ENCODE measurements around the gene TSSK2.

TSSK2 gene

GRCh38 chr22:19138217-19139000 lies 7.3 kb downstream of the TSSK2 start:
- H3K27me3 ChIP-seq (ENCODE audit: control insufficient read depth, insufficient read depth, low read length), result no peaks in the 10 kb centered on the region
- no peak for TF ChIP-seq CTCF (IDR thresholded peaks at IDR 0.05)
- H3K4me3 ChIP-seq (ENCODE audit: low read depth, low read length), result no peak overlapping the region
- peaks cover 2% of the 10 kb centered on the region for H3K79me2 ChIP-seq
- no peak overlapping the region for H3K9ac ChIP-seq
- no peak overlapping the region for H3K4me2 ChIP-seq (ENCODE audit: low read length)
- no peak overlapping the region for H2AFZ ChIP-seq
- H3K36me3 ChIP-seq (ENCODE audit: control insufficient read depth, insufficient read depth, low read length), result no peaks in the 10 kb centered on the region
- no peaks in the 10 kb centered on the region for H3K4me1 ChIP-seq
- H3K9me3 ChIP-seq (ENCODE audit: control insufficient read depth, low read length), result no peaks in the 10 kb centered on the region
- H3K27ac ChIP-seq, result no peak overlapping the region

- Histone ChIP-seq H3K27ac (no peak overlapping the region), H3K79me2 (peaks cover 3% of the 10 kb centered on the region), H3K9me3 (ENCODE audit: control insufficient read depth, low read length) (no peaks in the 10 kb centered on the region), H3K9ac (no peak overlapping the region), H3K4me3 (ENCODE audit: low read depth, low read length) (no peak overlapping the region), H3K4me2 (ENCODE audit: low read length) (no peak overlapping the region), H3K27me3 (ENCODE audit: control insufficient read depth, insufficient read depth, low read length) (no peaks in the 10 kb centered on the region), H2AFZ (no peak overlapping the region), H3K4me1 (no peaks in the 10 kb centered on the region), H3K36me3 (ENCODE audit: control insufficient read depth, insufficient read depth, low read length) (no peaks in the 10 kb centered on the region)
- TF ChIP-seq CTCF (IDR thresholded peaks at IDR 0.05), result no peak
Observed at GRCh38 chr22:19139001-19139356, 7.9 kb downstream of the TSSK2 start.

GRCh38 chr22:19139974-19140373 lies 8.9 kb downstream of the TSSK2 start:
- no peaks in the 10 kb centered on the region for H3K36me3 ChIP-seq (ENCODE audit: control insufficient read depth, insufficient read depth, low read length)
- peaks cover 6% of the 10 kb centered on the region for H3K79me2 ChIP-seq
- no peak overlapping the region for H3K27ac ChIP-seq

GRCh38 chr22:19142394-19142793 lies 11.3 kb downstream of the TSSK2 start:
- no peaks in the 10 kb centered on the region for H3K27me3 ChIP-seq (ENCODE audit: control insufficient read depth, insufficient read depth, low read length)

More at GRCh38 chr22:19139974-19140373, 8.9 kb downstream of the TSSK2 start:
- no peaks in the 10 kb centered on the region for H3K4me1 ChIP-seq
- H3K4me3 ChIP-seq (ENCODE audit: low read depth, low read length), result no peak overlapping the region
- no peaks in the 10 kb centered on the region for H3K9me3 ChIP-seq (ENCODE audit: control insufficient read depth, low read length)
- no peak overlapping the region for H3K9ac ChIP-seq
- TF ChIP-seq CTCF (IDR thresholded peaks at IDR 0.05), result no peak
- no peaks in the 10 kb centered on the region for H3K27me3 ChIP-seq (ENCODE audit: control insufficient read depth, insufficient read depth, low read length)
- H2AFZ ChIP-seq, result no peak overlapping the region
- H3K4me2 ChIP-seq (ENCODE audit: low read length), result no peak overlapping the region

More at GRCh38 chr22:19142394-19142793, 11.3 kb downstream of the TSSK2 start:
- no peak for TF ChIP-seq CTCF (IDR thresholded peaks at IDR 0.05)
- Histone ChIP-seq H3K79me2 (peaks cover 6% of the 10 kb centered on the region), H3K4me2 (ENCODE audit: low read length) (no peak overlapping the region), H3K36me3 (ENCODE audit: control insufficient read depth, insufficient read depth, low read length) (no peaks in the 10 kb centered on the region), H3K9ac (no peak overlapping the region), H3K27ac (no peak overlapping the region), H3K4me1 (no peaks in the 10 kb centered on the region), H3K4me3 (ENCODE audit: low read depth, low read length) (no peak overlapping the region), H2AFZ (no peak overlapping the region), H3K9me3 (ENCODE audit: control insufficient read depth, low read length) (no peaks in the 10 kb centered on the region)

Data from parathyroid adenoma (tissue), 2 donors.